ENCODE data around the gene OTX2.

Gene OTX2

DNA sequence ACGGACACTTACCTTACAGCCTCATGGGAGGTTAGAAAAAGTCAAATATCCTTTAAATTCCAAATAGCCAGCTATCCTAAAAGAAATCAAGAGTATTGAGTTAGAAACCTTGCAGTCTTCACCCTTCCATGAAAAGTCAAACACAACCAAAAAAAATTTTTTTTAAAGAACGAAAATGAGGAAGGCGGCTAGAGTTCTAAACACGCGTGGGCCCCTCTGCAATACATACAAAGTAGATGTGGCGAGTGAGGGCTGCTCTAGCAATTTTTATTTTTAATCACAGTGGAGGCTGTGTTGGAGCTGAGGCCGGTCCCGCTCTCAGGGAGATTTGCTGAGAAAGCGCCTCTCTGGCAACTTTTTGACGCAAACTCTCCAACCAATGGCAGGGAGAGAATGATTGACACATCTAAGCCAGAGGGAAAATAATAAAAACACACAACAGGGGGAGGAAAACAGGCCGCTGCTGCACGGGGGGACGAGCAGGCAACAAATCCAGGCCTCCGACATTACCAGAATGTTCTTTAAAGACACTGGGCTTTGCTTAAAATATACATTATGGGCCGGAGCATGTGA lies at the start of gene OTX2:
TSS of gene OTX2 (minus strand) at position 333 of the 573 bp plus-strand sequence. CDS start 5,023 bp downstream, outside the sequence.
- no peak for DNase-seq (ENCODE audit: low spot score)

DNA sequence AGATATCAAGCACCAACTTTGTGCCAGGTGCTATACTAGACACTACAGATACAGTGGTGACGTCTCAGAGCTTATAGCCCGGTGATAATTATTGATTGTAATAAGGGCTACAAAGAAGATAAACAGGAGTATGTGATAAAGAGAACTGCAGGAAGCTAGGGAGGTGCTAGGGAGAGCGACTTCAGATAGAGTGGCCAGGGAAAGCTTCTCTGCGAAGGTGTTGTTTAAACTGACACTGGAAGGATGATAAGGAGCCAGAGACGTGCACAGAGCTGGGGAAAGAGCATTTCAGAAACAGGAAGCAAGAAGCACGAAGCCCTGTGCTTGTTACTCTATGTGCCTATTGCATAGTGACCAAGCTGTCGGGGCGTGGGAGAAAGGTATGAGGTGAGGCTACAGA lies 48.1 kb upstream of the OTX2 start:
- no peak for DNase-seq (ENCODE audit: low spot score)

DNA sequence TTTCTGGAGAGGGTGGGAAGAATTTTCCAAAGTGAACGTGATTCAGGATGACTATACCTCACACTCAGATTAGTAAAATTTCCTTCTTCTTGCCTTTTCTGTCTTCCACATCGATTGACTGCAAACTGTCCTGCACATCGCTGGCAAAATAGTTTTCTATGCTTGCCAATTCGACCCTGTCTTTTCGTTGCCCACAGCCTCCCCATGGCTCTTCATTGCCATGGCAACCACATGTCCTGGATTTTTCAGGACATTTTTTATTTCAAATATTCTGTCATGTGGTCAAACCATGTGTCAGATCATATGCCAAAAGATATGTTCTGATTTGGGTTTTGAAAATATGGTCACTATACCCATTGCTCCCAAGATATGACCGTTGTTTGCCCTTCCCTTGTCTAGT lies 46.9 kb upstream of the OTX2 start:
- DNase-seq (ENCODE audit: low spot score) = no peak

DNA sequence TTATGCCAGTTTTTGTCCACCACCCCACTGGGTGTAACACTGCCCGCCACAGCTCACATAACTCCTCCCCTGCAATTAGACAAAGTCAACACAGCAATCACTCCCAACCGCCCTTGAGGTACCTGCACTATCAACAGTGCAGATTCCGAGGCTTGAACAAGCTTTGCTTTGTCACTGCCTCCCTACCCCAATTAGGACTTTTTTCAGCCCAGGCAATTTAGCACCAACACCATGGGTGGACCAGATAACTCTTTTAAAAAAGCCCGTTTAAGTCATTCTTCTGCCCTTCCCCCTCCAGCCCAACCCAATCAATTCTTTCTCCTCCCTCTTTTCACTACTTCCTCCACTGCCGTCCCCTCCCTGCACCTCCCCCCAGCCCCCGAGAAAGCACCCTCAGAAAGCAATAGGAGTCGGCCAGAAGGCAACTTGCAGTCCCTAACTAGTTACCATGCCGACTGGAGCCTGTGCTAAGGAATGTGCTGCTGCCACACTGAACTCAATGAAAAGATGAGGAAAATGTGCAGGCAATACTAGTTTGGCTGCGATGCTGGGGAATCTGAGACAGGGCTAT lies 45.7 kb upstream of the OTX2 start:
- DNase-seq (ENCODE audit: low spot score) = no peak

DNA sequence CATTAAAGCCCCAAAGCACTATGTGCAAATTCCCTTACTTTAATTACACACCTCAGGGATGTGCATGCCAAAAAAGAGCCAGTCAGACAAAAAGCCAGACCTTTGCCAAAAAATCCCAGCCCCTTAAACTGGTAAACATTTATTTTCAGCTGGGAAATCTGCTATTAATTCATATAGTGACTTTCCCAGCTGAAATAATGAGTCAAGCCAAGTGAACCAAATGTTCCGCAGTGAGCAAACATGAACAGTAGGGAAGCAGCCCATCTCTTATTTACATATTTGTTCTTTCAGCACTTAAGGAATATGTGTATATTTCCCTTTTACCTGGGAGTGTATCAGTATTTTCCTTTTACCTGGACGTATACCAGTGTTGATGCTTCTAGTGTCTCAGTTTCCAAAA lies 44.0 kb upstream of the OTX2 start:
- DNase-seq (ENCODE audit: low spot score) = no peak

DNA sequence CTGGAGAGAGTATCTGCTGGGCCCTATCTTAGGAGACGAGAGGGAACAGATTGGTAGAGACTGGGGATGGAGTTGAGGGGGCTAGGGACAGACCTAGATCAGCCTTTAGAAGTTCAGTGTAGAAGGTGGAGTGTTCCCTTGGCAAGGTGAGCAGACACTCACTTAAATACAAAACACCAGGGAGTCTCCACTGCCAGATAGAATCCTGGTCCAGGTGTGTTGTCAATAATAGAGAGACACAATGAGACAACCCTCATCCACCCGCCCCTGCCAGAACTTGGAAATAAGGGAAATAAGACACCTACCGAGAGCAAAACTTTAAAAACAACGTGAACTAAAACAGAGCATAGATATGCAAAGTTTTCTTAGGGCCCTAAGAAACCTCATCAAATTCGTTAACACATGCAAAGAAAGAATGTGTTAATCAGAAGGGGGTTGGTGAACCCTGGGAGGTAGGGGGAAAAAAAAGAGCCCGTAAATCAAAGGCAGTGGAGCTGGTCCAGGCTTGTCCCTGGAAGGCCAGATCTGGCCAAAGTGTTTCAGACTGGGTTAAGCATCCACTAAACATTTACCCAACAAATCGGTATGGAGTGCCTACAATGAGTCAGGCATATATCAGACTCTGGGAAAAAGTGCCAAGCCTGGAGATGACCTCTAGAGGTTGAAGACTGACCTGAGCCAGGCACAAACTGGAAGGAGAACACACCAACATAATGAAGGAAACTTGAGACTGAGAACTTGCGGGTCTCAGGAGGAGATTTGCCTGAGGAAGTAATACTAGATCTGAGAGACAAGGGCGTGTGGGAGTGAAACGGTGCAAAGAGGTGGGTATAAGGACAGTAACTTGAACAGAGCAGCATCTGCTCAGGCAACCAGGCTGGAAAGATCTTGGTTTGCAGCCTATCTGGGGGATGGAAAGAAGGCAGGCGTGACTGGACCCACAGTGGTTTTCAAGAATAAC lies 37.0 kb upstream of the OTX2 start:
- no peak for DNase-seq (ENCODE audit: low spot score)

DNA sequence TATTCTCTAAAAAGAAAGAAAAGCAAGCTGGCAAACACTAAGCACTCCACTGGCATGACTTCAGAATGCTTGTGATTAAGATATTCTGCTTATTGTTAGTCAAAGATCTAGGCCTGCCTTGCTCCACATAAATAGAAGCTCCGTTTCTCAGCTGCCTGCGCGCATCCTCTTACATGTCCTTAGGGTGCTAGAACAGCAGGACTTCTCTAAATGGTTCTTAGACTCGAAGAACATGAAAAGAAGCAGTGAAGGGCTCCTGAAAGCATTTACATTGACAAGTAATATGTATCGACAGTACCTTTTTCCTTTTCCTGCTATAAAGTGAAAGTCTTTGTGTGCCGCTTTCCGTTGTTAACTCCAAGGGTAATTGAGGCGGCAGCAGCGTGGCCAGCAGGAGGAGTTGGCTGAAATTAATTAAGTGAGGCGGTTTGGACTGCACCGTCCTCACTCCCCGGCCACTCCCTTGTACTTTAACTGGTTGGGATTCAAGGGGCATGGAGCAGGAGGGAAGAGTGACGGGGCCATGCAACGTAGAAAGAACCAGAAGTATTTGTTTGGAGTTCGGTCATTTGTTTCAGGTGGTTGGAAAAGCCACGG lies 34.2 kb upstream of the OTX2 start:
- DNase-seq (ENCODE audit: low spot score) = no peak

DNA sequence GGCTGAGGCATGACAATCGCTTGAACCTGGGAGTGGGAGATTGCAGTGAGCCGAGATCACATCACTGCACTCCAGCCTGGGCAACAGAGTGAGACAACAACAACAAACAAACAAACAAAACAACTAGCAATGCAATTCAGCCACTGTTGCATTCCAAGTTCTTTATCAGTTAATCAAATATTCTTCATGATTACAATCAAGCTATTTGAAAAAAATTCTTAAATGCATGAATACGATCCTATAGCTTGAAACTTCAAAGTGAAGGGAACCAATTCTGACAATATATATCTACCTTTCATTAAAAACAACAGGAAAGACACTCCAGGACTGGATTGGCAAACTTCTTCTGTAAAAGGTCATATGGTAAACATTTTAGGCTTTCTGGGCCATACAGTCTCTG lies 31.3 kb upstream of the OTX2 start:
- DNase-seq (ENCODE audit: low spot score) = no peak

DNA sequence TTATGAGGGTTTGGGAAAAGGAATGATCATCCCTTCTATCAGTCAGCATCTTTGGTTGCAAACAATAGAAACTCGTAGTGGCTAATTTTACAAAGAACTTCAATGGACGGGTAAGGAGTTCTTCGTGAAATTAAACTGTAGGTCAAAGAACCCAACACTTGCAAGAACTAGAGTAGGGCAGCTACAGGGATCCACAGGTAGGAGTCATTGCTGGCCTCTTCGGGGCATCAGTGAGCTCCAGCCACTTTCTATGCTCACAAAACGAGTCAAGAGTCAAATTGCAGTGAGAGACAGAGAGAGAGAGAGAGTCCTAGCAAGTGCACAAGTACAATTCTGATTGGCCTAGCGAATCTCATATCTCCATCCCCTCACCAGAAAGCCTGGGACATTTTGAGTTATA lies 29.9 kb upstream of the OTX2 start:
- DNase-seq (ENCODE audit: low spot score) = no peak

DNA sequence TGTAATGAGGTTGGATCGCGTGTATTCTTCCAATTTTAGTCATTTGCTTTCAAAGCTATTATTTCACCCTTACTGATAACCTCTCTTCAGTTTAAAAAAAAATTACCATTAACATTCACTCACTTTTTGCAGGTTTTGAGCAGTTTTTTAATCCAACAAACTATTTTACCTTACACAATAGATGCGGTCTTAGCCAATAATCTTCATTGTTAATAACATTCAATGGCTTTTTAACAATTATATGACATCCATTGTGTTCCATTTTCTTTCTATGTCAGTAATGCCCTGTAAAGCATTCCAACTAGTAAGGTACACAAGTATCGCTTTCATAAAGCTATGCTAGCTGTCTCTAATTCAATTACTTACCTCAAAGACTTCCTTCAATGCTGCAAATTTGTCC lies 18.9 kb upstream of the OTX2 start:
- DNase-seq (ENCODE audit: low spot score) = no peak

DNA sequence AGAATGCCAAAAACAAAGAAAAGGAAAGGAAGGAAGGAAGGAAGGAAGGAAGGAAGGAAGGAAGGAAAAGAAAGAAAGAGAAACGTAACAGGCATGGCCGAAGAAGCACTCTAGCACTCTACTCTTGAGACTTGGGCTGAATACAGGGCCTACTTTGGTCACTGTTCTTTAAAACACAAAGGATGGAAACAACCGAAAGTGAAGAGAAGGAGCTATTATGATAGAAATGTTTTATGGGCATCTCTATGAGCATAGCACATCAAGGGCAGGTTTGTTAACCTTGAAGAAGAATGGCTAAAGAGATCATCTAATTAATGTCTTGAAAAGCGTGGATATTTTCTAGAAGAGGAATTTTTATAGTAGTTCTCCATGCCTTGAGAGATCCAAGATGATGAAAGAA lies 15.9 kb upstream of the OTX2 start:
- no peak for DNase-seq (ENCODE audit: low spot score)

DNA sequence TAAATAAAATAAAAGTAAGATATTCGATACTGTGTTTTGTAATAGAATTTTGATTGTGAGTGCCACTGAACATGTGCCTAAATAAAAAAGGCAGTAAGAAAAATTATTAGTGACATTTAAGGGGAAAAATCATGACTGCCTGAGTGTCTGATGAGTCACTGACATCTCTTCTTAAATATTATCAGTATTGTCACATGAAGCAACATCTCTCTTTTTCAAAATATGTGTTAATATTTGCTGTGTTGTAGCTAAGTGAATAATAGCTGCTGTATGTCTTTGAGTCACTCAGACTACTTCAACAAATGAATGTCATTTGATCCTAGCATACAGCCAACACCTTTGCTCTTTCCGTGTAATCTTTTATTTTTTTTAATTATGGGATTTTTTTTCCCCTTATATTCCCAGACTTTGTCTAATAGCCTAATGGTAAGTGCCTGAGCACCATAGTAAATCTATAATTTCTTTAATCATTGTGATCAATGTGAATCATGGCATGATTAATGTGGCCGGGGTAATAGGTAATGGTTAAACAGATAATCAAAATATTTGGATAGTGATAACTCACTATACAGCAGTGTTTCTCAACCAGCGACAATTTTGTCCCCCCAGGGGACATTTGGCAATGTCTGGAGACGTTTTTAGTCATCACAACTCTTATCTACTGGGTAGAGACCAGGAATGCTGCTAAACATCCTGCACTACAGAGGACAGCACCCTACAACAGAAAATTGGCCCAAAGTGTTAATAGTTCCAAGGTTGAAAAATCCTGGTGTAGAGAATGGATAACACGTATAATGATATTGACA lies 11.7 kb upstream of the OTX2 start:
- no peak for DNase-seq (ENCODE audit: low spot score)

DNA sequence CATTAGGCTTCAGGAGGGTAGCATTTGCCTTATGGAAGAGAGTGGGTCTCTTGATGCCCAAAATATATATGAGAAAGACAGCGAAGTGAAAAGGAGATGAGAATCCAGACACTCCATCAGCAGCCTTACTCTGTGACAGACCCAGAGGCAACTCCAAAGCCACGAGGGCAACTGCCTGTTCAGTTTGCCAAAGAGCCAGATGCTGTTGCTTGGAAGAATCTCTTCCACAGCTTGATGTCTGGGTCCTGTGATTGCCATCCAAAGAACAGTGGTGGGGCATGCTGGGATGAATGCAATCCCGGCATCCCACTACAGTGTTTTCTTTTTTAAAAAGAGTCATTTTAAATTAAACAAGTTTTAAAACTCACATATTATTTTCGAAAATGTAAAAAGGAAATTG lies 10.9 kb upstream of the OTX2 start:
- DNase-seq (ENCODE audit: low spot score) = no peak

DNA sequence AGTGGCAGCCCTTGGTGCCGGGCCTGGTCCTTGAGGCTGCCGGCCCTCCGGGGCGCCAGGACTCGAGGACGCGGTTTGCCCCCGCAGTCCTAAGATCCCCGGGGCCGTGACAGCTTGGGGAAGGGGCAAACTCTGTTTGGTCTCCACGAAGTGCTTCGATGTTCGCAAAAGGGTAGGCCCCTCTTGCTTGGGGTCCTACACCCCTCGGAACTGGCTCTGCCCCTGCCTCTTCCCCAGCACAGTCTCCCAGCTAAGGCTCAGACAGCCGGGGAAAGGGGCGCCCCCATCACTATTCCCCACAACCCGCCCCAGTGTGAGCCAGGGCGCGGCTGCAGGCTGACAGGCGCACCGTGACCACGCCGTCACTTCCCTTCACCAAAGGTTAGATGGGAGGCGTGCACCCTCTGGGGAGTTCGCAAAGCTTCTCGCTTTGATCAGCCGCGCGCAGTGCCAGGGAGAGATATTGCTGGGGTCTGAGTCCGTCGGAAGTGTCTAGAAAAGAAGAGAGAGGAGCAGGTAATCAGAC lies 7.2 kb upstream of the OTX2 start:
- DNase-seq (ENCODE audit: low spot score) = no peak

DNA sequence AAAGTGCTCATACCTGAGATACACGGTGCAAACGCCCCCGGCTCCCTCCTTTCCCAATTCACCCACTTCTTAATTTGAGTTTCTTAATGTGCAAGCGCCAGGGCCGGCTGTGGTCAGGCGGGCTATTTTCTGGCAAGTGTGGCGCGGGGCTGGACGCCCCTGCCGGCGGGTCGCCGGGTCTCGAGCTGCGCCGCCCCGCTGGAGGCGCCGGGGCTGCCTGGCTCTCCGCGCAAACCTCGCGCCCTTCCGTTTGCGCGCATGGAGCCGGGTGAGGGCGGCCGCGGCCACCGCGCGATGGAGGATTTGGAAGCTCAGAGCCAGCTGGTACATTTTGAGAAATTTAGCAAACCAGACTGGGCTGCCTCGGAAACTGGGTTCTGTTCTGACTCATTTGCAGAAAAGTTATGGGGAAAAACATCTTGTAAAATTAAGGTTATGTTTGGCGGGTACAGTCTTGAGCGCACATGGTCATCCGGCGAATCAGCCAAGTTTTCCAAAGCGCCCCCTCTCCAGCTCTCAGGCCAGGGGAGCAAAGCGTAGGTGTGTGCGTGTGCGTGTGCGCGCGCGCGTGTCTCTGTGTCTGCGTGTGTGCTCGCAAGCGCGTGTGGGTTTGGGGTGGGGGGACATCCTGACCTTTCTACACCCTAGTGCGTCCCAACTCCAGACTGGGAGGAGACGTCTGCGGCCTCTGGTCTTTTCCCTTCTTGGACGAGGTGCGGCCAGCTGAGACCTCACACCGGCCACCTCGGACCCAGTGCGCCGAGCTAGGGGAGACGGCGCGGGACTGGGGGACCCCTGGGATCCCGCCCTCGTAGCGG lies 6.5 kb upstream of the OTX2 start:
- DNase-seq (ENCODE audit: low spot score) = no peak

DNA sequence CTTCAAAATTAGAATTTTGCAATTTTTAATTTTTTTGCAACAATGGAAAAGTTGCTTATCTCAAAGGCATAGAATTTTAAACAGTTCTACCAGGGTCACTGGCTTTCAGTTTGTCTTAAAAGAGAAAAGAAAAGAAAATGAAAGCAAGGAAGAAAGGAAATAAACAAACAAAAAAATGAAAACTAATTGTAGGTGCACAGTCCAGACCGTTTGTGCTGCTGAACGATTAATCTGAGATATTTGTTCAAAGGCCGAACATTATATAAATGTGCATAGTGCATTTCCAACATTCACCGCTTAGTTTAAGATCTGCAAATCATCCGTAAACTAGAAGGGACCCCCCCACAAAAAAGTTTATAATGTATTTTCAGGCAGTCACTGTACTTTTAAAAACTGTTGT lies 5.5 kb upstream of the OTX2 start:
- DNase-seq (ENCODE audit: low spot score) = no peak

DNA sequence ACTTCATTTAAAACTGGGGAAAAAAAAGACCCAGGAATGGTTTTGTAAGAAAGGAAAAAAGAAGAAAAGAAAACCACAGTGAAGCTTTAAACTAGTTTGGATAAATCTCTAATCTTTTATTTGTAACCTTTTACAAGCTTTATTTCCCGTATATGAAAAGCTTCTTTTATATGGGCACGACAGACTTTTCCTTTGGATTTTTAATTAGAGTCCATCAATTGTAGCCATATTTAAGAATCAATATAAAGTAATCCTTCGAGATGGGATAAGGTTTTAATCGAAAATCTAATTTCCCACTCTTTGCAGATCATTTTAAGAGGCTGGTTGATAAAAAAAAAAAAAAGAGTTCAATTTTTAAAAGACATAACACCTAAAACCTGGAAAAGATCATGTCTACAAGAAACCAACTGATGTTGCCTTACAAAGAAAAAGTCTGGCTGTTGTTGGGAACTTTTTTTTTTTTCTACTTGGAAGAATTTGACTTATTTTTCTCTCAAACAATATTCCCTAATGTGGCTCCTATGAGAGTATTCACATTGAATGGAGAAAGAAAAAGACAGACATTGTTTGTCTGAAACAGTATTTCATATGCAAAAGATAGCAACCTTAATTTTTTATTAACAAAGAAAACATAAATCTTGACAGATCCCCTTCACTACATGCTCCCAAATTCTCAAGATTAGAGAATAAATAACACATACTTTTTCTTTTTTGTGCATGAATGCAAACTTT lies 4.9 kb upstream of the OTX2 start:
- no peak for DNase-seq (ENCODE audit: low spot score)

DNA sequence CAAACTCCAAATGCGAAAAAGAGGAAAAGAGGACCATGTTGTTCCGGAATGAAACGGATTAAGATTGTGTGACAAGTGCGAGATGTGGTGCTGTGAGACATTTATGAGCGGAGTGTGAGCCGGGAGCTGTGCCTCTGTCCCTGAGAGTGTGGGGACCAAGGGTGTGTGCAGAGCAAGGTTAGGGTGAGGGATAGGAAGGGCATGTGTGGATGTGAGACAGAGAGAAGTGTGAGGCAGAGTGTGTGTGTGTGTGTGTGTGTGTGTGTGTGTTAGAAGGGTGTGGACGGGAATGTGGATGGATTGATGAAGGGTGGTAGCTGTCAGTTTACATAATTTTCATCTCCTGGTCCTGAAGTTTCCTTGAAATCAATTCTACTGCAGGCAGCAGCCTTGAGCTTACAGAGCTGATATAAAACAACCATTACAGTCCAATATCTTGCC lies 4.3 kb upstream of the OTX2 start:
- DNase-seq (ENCODE audit: low spot score) = no peak

DNA sequence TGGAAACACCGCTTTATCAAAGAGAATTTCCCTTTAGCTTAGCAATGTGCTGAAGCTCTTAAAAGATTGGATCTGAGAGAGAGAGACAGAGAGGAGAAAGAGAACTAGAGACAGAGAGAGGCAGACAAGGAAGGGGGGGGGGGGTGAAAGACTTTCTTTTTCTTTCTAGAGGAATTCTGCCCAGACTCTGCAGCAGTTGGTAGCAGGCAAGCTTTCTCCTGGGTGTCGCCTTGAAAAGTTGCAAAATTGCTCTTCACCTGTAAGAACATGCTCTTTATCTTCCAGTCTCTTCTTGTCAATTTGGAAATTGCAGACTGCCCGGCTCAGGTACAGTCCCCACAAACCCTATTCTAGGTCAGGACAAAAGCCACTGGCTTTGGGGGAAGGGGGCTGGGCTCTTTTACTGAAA lies 2.9 kb upstream of the OTX2 start:
- no peak for DNase-seq (ENCODE audit: low spot score)
